Ramos (cell line): Measurements from ENCODE around the gene FABP6.

Experiments used
- in situ Hi-C: fragments of 300-500 bp; cut with MboI; formaldehyde crosslinking; loops from one replicate; pipeline ENCODE4 v1.14.3; 2022; ENCODE audit warnings: low sequenced_read_pairs; ENCODE audit not compliant: unreplicated experiment

FABP6 gene, protein sequence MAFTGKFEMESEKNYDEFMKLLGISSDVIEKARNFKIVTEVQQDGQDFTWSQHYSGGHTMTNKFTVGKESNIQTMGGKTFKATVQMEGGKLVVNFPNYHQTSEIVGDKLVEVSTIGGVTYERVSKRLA

DNA sequence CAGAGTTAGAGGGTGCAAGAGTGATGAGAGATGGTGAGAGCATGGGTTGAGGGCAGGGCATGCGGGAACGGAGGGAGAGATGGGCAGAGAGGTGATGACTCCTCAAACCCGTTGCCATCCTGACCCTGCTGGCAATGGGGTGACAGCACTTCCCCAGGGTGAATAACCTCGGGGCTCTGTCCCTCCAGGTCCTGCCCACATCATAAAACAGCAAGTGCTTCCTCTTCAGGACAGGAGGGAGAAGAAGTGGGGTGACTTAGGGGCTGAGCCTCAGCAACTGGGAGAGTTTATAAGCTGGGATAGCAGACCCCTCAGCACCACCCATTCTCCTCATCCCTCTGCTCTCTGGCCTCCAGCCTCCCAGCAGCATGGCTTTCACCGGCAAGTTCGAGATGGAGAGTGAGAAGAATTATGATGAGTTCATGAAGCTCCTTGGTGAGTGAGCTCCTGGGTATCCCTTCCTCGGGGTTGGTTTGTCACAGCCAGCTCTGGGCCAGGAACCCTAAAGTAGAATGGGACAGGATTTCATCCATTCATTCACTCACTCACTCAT lies at the start of gene FABP6:
Gene FABP6, plus strand, starts transcription at position 317 of the 553 bp plus-strand sequence. Its CDS starts 52 bp downstream, at position 369.
- in situ Hi-C loops: no loop called here

DNA sequence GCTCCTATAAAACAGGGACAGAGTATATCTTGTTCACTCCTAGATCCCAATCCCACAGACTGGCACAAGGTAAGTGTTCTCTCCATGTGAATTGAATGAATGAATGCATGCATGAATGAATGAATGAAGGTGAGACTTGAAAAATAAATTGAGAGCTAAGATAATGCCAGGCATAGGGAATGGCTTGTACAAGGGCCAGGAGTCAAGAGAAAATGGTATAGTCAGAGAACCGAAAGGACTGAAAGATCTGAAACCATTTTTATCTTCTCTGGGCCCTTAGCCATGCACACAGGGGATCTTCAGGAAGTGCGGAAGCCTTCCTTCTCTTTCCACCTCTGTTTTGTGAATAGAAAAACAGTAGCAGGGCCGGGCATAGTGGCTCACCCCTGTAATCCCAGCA lies 48.4 kb upstream of the FABP6 start:
- in situ Hi-C loops: no loop called here

DNA sequence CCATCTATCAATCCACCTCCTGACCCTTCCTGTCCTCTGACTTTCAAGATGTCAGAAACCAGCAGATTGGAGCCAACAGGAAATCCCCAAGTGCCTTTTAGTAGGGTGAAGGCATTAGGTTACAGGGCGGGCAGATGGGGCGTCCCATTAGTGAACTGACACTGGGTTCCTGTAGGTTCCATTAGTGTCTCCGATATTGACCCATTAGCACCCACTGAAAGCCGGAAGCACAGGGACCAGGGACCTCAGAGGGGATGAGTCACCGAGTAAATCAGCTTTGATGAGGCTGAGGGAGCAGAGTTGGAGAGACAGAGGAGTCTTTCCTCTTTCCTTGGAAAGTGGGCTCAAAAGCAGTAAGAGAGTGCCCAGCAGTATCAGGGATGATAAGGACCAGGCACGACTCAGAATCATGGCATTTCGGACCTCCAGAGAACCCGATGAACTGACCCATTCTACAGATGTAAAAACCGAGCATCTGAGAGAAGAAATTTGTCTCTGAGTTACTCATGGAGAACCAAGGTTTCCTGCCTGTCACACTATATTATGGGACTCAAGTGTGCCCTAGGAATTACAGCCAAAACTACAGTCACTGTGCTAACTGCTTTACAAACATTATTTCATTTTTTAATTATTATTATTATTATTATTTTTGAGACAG lies 47.2 kb upstream of the FABP6 start:
- in situ Hi-C loops: no loop called here

DNA sequence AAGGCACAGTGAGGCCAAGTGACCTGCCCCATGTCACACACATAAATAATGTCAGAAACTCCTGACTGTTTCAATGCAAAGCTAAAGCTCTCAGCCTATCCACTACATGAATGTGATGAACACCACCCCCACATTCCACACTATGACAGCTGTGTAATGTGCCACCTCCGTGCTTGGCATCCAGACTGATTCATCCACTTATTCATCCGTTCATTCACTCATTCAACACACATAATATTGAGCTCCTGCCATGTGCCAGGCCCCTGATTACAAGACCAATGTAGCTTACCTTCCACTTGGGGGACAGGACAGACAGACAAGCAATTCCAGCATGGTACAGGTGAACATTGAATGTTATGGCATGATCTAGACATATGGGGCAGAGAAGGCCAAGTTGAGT lies 46.2 kb upstream of the FABP6 start:
- in situ Hi-C loops: no loop called here

DNA sequence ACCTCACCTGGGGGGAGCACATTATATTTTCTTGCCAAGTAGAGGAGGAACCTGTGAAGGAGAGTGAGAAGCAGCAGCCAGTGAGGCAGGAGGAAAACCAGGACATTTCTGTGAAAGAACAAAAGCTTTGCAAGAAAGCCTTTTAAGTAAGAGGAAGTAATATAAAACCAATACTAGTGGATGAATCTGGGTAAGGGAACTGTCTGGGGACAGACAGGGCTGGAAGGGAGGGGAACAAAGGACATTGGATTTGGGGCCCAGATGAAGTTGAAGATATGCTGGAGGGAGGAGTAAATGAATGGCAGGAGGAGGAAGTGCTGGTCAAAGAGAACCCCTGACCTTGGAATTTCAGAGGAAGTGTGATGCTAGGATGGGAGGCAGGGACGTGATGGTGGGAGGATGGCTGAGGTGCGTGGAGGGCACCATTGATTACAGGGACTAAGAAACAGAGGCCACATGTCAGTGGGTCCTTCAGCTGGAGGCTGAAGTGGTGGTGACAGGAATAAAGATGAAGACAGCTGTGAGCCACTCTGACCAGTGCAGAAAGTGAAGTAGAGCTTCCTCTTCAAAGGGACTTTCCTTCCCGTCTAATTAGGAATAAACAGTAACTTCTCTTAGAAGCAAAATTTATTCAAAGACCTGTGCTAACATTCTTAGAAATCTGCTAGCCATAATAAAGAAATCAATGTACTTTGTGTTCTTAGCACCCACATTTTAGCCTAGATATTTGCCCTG lies 43.5 kb upstream of the FABP6 start:
- in situ Hi-C loops: no loop called here

DNA sequence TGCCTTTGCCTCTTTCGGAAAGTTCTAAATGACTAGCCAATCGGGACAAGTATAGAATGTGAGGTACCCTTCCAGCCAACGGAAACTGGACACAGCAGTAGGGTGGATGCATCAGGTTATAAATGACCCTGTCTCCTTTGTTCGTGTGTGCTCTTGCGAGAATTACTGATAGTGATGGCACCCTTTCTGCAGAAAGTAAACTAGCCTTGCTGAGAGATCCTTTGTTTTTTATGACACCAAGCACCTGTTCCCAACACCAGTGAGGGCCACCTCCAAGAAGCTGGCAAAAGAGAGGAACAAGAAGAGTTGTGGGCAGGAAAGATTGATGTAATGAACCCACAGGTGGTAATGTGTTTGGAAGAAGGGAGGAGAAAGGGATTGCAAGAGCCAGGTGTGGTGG lies 42.8 kb upstream of the FABP6 start:
- in situ Hi-C loops: no loop called here

DNA sequence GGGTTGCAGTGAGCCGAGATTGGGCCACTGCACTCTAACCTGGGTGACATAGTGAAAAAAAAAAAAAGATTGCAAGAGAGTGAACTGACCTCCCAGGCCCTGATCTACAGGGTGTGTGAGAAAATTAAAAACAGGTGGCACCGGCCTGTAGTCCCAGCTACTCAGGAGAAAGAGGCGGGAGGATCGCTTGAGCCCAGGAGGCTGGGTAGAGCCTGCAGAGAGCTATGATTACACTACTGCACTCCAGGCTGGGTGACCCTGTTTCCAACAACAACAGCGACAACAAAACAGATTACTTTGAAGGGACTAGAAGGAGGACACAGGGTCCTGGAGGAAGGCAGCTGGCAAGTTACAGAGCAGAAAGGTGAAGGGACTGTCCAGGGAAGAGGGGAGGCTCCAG lies 42.2 kb upstream of the FABP6 start:
- in situ Hi-C loops: no loop called here

DNA sequence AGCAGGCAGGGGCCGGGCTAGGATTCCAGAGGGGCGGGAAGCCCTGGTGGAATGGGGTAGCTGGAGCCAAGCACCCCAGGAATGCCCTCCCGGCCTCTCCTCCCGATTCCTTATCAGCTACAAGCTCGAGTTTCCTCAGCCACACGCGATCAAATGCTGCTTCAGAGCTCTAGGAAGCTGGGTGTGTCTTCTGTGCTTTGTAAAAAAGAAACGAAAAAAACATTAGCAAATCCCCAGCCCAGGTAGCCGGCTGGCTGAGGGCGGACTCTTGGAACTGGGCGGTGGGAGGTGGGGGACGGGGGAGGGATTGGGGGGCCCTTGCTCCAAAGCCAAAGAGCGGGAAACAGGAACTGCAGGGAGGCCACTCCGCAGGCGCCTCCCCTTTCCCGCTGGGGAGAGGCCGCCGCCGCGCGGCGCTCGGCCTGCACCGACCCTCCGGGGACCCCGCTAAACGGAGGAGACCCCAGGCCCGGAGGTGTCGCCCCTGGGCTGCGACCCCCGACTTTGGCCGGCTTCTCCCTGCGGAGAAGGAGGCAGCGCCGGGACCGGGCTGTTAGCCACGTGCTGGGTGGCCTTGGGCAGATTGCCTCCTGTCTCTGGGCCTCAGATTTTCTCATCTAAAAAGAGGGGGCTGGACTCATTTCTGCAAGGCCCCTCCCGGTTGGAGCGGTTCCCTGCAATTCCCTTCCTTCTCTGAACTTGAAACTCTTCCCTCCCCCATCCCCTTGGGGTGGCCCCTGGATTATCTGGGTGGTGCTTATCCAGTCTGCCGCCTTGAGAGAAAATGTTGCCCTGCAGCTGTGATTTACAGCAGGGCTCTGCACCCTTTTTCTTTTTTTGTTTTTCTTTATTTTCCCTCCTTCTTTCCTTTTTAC lies 40.9 kb upstream of the FABP6 start:
- in situ Hi-C loops: no loop called here

DNA sequence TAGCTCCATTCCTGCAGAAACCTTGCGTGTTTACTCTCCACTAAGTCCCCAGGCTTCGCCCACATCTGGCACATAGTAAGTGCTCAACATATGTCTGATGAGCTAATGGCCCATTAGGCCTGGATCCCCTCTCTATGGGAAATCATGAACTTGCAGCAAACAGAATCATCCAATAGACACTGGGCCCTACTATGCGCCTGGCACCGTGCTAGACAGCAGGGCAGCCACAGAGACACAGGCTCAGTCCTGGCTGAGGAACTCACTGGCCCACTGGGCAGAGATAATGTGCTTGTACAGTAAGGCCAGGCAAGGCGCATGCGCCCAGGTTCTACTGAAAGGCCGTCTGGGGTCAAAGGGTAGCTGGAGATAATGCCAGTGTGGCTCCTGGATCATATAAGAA lies 36.9 kb upstream of the FABP6 start:
- in situ Hi-C loops: loop anchor here (10.0 kb wide), 1 partner anchor 142 kb away; no protein-coding TSS in a partner anchor

DNA sequence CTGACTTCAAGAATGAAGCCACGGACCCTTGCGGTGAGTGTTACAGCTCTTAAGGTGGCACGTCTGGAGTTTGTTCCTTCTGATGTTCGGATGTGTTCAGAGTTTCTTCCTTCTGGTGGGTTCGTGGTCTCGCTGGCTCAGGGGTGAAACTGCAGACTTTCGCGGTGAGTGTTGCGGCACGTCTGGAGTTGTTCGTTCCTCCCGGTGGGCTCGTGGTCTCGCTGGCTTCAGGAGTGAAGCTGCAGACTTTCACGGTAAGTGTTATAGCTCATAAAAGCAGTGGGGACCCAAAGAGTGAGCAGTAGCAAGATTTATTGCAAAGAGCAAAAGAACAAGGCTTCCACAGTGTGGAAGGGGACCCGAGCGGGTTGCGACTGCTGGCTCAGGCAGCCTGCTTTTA lies 36.2 kb upstream of the FABP6 start:
- in situ Hi-C loops: loop anchor here (10.0 kb wide), 1 partner anchor 142 kb away; no protein-coding TSS in a partner anchor

DNA sequence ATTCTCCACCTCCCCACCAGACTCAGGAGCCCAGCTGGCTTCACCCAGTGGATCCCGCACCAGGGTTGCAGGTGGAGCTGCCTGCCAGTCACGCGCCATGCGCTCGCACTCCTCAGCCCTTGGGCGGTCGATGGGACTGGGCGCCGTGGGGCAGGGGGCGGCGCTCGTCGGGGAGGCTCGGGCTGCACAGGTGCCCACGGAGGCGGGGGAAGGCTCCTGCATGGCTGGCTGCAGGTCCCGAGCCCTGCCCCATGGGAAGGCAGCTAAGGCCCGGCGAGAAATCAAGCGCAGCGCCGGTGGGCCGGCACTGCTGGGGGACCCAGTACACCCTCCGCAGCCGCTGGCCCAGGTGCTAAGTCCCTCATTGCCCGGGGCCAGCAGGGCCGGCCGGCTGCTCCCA lies 35.5 kb upstream of the FABP6 start:
- in situ Hi-C loops: loop anchor here (10.0 kb wide), 1 partner anchor 141 kb away; no protein-coding TSS in a partner anchor

DNA sequence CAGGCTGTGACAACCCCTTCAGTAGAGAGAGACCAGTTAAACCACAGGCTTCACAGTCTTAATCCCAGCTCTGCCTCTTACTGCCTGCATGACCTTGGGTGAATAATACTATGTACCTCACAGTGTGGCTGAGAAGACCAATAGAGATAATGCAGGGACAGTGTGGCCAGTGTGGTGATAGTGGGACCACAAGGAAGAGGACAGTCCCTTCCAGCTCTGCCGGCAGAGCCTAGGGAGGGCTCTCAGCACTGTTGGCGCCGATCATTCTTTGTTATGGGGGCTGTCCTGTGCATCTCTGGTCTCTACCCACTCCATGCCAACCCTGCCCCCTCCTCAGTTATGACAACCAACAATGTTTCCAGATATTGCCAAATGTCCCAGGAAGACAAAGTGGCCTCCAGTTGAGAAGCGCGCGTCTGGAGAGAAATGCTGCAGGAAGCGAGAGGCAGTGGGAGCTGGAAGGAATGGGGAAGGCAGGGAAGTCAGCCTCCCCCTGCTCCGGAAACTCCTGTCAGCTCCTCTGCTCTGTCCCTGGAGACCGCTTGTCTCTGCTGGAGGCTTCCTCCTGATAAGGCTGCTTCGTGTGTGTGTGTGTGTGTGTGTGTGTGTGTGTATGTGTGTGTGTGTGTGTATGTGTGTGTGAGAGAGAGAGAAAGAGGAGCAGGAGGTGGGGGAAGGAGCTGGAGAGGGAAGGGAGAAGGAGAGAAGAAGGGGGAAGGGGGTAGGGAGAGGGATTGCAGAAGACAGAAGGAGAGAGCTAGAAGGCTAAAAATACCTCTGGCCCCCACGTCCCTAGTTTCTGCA lies 31.8 kb upstream of the FABP6 start:
- in situ Hi-C loops: loop anchor here (10.0 kb wide), 1 partner anchor 137 kb away; no protein-coding TSS in a partner anchor

DNA sequence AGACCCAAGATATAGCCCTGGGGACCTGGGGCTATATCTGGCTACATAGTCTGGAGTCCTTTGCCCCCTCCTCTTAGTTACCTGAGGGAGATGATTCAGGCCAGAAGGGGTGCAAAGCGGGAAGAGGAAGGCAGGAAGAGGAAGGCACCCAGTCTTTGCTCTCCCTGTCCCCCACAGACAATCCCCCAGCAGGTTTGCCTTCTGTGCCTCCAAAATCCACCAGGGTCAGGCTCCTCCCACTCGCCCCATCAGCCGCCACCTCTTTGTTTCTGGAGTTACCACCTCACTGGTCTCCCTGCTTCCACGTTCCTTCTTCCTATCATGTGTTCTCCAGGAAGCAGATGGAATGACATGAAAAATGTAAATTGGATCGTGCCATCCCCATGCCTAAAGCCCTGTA lies 31.2 kb upstream of the FABP6 start:
- in situ Hi-C loops: loop anchor here (10.0 kb wide), 1 partner anchor 137 kb away; no protein-coding TSS in a partner anchor

DNA sequence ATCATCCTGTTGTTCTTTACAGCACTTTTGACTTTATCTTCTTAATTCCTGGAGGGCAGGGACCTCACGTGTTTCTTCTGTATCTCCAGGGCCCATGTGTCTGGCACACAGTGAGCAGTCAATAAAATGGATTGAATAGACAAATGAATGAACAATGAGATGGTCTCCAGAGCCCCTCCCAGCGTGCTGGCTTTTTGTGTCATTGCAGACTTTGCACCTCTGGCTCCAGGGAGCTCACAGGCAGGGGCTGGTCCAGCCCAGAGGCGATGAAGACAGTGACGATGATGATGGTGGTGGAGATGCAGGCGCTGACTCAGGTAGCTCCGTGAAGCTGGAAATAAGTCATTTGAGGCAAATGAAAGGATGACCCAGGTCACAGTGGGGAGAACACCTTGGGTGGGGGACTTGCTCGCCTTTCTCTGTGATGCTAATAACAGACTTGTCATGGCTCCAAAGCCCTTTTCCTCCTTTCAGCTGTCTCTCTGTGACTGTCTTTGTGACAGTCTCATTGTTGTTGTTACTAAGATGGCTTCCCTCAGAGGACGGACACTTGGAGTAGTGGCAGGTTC lies 30.4 kb upstream of the FABP6 start:
- in situ Hi-C loops: loop anchor here (10.0 kb wide), 1 partner anchor 136 kb away; no protein-coding TSS in a partner anchor

DNA sequence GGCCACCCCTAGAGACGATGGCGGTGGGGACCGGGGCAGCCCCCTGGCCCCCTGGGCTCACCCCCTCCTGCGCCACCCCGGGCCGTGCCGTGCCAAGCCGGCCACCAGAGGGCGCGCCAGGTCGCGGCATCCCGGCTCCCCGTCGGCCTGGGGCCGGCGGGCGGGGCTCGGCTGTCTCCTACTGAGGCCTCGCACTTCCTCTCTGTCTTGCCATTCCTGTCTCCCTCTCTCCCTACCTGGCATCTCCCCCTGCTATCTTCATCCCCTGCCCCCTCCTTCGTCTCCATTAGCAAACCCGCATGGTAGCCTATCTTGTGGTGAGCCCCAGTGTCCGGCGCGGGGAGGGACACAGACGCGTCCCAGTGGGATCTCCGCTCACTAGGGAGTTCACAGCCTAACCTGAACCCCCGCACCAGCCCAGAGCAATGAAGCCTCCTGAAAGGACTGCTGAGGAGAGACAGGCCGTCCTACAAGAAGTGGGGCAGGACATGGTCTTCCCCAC lies 29.8 kb upstream of the FABP6 start:
- in situ Hi-C loops: loop anchor here (10.0 kb wide), 1 partner anchor 135 kb away; no protein-coding TSS in a partner anchor

DNA sequence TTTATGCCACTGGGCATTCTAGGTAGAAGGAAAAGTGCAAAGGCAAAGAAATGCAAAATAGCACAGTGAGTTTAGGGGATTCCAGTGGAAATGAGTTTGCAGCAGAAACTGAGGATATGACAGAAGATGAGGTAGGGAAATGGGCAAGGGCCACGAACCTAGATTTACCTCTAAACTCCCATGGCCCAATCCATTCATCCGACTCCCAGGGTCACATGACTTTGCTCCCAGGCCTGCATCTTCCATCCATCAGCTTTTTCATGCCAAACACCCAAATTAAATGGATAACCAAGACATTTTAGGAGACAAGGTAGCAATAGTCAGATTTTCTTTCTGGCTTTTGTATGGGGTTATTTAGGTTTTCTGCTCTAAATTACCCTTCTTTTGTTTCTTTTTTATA lies 22.2 kb upstream of the FABP6 start:
- in situ Hi-C loops: no loop called here

DNA sequence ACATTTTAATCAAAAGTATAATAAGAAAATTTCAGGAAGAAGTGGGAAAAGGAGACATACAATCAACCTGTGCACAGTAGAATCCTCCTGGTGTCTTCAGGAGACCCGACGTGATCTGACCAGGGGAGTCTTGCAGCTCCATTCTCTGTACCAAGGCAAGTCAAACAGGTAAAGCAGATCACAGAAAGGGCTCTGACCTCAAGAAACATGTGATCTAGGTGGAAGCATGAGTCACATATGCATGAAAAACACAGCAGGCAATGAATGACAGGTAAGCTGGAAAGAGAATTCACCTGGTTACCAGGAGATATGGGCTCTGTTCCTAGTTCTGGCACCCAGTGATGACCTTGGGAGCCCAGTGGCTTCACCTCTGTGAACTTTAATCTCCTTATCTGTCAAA lies 19.4 kb upstream of the FABP6 start:
- in situ Hi-C loops: no loop called here

DNA sequence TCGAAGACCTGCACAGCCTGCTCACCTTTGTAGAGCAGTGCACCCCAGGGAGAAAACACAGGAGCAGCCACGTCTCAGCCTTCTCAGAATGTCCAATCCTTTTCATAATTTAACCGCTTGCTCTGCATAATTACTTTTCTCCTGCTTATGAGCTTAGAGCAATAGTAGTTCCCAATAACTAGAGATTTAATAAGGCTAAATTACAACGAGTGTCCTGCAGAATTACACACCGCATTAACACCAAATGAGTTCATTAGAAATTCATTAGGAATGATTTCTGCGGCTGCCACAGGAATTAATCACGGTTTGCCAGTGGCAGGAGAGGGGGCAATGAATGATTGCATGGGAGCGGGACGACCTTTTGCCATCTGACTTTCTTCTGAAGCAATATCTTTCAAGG lies 18.7 kb upstream of the FABP6 start:
- in situ Hi-C loops: no loop called here

DNA sequence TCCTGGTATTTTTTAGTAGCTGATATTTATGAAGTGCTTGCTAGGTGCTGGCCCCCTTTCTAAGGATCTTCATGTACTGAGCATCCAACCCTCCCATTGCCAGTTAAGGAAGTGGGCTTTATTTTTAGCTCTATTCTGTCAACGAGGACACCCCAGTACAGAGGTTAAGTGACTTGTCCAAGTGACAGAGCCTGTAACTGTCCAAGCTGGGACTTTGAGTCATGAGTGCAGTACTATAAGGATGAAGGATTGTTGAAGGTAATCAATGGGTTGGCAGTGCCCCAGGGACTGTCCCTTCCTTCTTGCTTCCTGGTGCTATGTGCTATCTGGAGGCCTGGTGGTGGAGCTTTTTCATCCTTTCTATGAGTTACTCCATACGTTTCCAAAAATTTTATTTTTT lies 18.0 kb upstream of the FABP6 start:
- in situ Hi-C loops: no loop called here
